Activated CD4-positive, CD25-positive, alpha-beta regulatory T cell (primary cell): ENCODE results near the gene RCBTB2.

ENCODE experiments used
- DNase-seq, 4 experiments: peaks; one replicate each; lab custom pipeline; 2025; lab: John Stamatoyannopoulos, UW

The RCBTB2 gene

DNA sequence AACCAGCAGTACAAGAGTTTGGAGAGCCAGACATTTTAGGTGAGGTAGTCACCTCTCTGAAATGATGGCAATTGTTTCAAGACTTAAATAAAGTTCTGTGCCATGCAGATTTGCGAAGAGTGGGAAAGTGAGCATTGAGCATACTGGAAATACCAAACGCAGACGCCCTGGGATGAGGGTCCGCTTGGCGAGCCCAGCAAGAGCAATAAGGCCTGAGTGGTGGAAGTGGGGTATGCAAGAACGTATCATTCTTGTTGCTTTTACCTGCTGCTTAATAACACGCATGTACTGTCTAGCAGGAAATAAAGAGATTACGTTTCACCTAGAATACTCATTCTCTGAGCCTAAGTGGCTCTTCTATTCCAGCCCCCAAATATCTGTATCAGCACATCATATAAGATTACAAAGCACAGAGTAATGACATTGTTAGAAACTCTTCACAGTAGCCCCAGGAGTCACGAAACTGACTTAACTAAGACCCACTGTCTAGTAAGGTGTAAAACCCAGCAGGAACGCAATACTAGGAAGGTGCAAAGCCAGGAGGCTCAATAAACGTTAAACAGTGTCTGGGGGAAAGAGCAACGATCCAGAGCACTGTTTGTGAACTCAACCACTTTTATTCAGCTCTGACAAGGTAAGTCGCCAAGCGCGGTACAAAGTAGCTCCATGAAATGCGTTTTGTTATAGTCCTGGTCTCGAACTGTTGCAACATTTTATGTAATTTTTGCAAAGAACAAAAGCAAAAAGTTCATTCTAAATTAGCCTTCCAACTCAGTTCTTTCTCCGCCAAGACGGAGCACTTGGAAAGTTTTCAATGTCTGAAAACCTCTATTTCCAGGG lies 1.2 kb downstream of the RCBTB2 start:
- no peak for DNase-seq

DNA sequence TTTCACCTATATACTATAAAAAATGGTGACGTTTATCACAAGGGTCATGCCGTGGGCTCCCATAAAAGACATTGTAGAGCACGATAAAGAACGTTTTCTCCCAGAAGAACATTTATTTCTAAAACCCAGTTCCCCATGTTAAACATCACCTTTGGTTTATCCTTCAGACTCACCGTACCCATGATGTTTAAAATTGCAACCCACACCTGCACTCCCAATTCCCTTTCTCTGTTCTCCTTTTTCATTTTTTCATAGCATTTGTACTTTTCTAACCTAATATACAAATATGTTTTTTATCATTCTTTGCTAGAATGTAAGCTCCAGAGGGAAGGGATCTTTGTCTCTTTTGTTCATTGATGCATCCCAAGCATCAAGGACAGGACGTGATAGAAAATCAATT lies 2.0 kb downstream of the RCBTB2 start:
- no peak for DNase-seq

DNA sequence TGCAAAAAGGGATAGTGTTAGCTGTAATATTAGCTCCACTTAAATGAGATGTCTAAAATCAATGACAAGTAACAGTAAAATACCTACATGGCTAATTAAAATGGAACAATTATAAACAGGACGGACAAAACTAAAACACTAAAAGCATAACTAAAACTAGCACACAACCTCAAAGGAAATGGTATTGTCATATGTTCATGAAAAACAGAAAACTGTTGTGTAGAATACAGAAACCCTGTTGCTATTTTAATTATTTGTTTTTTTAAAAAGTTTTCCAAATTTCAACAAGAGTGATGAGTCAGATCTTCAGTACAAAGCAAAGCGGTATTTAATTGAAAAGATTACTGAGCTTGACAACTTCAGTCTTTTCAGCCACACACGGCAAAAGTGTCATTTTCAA lies 4.2 kb downstream of the RCBTB2 start:
- DNase-seq, result no peak

DNA sequence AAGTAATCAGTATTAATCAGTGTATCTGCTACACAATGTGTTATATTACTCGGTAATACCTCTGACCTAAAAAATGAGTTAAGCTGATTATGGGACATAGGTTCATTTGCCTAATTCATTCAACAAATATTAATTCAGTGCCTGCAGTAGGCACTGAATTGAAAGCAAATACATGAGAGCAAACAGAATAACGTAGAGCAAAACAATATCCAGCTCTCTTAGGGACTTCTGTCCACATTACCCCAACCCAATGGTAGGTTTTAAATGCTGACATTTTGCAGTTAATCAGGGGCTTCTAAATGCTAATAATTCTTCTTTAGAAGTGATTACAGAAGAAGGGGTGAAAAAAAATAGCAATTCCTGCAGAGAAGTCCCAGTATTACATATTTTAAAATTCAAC lies 4.9 kb downstream of the RCBTB2 start:
- DNase-seq, result no peak

DNA sequence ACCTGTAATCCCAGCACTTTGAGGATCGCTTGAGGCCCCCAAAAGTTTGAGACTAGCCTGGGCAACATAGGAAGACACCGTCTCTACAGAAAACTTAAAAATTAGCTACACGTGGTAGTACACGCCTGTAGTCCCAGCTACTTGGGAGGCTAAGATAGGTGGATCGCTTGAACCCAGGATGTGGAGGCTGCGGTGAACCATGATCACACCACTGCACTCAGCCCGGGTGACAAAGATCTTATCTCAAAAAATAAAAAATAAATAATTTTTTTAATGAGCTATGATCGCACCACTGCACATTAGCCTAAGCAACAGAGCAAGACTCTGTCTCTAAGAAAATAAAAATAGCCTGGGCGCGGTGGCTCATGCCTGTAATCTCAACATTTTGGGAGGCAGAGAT lies 6.6 kb downstream of the RCBTB2 start:
- no peak for DNase-seq

DNA sequence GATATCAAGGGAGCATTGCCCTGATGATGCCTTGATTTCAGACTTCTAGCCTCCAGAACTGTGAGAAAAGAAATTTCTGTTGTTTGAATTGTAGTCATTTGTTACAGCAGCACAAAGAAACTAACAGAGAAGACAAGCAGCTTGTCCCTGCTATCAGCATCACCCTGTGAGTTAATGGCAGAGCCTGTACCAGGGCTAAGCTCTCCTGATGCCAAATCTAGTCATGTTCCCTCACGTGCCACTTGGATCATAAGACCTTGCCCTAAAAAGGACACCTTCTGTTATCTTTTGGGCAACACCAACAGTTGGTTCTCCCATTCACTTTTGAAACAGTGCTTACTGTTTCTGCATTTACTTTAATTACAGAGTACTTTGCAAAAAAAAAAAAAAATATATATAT lies 14.8 kb downstream of the RCBTB2 start:
- no peak for DNase-seq

DNA sequence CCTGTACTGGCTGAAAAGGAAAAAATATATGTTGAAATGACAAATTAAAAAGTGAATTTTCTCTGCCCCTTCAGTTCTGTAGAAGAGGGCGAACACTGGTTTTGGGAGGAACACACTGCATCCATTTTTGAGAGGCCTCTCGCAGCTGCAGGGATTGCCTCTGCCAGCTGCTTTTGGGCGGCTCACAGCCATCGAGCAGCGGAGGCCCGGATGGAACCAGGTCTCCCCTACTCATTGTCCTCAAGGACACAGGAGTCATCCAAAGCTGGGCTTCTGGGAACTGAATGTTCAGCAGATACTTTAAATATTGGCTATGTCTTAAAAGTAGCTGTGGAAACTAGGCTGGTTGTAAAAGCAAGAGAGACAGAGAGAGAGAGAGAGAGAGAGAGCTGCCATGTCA lies 17.1 kb downstream of the RCBTB2 start:
- no peak for DNase-seq

DNA sequence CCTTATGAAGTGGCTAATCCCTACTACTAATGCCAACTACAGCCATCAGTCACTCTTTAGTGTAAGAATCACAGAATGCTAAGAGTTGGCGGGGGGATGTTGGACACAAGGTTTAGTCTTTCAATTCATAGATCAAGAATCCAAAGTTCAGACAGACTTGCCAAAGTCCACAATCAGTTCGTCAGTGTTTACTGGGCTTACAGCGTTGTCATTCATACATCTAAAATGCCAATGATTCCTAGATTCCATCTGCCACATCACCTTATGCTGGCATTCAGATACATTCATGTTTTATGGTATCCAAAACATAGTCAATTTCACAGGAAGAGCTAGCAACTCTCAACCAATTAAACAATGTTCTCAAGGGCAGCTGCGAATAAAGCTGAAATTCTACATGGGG lies 18.1 kb downstream of the RCBTB2 start:
- no peak for DNase-seq

DNA sequence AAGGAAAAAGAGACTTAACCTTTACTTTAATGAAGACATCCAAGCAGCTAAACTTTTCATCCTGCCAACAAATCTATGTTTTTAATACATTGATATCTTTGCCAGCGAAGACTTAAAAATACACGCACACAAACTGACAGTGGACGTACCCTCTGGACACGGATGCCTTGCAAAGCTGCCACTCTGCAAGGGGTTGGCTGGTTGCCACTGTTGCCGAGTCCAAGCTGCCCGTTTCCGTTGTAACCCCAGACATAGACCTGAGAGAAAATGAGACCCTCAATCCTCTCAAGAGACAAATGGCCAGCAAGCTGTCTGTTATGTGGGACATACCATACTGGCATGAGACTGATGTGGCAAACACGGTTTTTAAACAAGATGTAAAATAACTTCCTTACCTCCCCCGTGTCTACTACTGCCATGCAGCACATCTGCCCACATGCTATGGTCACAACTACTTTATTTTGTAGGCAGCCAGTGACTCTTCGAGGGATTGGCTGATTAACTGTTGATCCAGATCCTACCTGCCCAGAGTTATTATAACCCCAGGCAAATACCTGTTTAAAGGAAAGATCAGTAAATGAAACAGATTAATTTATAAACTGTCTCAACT lies 21.2 kb downstream of the RCBTB2 start:
- no peak for DNase-seq

DNA sequence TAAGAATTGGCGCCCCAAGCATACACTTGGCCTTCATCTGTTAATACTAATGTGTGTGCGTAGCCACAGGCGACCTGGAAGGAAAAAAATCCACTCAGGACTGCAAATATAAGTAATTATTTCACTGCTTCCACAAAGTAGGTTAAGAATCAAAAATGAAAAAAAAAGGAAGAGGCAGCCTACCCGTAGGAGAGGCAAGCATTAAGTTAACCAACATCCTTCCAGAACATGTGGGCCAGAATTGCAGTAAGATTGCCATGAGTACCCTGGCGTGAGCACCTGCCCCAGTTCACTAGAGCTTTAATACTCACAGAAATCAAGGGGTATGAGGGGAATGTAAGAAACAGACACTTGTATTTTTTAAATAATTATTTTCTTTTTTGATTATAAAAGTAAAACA lies 22.2 kb downstream of the RCBTB2 start:
- no peak for DNase-seq

DNA sequence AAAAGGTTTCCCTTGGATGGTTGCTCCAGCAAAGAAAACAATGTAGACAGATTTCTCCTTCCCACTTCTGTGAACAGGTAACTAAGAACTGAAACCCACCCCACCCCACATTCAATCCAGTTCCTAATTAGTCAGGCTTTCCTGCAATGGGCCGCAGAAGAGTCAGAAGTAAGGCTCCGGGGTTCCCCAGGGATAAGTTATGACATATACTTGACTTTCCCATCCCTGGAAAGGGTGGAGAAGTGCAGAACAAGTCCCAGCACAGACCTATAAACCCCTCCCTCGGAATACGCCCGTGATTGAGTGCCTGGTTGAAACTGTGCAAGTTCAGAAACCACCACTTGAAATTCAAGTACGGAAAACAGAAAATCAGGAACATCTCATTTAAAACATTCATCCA lies 24.9 kb downstream of the RCBTB2 start:
- no peak for DNase-seq

DNA sequence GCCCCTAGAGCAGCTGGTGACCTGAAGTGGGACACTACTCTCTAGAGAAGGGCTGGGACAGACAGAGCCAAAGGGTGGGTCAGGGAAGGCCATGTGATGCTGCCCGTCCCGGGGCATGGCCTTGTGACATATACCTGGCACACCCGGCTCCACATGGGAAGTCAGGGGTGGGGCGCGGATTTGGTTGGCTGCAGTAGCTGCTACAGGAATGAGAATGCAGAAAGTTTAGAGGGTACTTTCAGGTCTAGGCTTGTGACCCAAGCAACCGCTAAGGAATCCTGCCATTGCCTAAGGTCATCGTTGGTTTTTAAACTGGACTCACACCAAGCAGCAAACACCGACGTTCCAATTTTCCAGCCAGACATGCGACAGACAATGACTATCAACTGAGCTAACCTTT lies 25.9 kb downstream of the RCBTB2 start:
- no peak for DNase-seq

DNA sequence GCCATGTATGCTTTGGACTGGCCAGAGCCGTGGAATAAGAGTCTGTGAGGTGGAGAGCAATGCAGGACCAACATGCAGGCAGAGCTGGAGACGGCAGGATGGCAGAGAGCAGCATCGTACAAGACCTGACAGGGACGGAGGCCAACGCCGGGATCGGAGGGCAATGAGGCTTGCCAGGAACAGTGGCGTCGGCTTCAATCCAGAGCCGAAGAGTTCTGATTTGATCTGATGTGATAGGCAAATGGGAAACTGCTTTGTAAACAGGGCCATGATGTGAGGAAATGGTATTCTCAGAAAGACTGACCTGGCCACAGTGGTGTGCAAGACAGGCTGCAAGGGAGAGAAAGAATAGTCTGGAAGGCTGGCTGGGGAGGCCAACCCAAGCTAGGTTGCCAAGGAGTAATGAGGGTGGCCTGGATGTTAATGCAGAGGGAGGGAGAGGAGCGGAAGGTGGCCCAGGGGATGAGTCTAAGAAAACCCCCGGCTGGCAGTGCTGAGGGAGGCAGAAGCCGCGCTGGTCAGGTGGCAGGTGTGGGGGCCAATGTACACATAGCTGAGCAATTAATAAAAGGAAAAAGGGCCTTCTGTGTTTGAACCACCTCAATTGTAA lies 26.7 kb downstream of the RCBTB2 start:
- DNase-seq, result no peak

DNA sequence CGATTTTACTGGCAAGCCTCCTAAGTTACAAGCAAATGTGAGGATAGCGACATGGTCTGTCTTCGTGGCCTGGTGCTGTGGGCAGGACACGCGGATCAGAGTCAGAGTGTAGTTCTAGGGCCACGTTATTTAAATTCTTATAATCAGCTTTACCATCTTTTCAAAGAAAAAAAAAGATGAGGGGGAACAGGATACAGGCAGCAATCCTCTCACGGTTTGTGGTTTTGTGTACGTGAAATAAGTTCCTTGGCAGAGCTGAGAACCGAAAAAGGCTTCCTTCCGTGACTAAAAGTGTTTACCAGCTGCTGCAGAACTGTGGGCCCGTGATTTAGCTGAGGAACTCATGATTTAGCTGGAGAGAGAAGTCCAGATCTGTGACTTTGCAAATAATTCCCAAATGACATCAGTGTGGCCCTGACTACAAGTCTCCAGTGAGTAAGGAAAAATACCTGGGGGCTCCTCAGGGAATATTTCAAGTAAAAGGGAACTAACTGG lies 27.2 kb downstream of the RCBTB2 start:
- peak in 2 of 4 experiments; percentile 30 to 31 for DNase-seq

DNA sequence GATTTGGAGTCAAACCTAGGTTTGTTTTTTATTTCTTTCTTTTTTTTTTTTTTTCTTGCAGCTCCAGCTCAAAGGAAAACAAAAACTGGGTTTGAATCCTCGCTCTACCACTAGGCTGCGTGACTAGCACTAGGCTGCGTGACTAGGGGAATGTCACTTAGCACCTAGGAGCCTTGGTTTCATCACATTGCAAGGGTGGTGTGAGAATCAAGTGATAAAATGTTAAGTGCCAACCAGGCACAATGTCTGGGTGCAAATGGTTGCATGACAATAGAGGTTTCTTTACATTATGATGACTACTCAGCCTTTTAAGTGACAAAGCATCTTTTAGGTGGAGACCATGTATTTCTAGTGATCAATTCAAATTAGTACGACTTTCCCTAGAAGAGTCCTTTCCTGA lies 27.9 kb downstream of the RCBTB2 start:
- DNase-seq, result no peak

DNA sequence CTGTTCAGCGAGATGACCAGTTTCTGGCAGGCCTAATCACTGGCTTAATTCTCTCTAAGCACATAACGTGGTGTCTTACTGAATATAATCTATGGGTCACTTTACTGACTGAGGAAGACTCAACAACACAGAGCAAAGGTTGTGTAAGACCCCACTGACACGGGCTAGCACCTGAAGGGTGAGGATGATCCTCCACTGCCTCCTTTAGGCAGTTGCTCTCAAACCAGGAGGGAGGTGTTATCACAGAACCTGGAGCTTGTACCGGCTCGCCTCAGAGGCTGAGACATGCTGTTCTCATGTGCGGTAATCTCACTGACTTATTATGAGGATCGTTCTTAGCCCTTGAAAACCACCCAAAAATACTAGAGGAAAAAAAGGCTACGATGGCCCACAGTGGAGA lies 28.3 kb downstream of the RCBTB2 start:
- DNase-seq, result no peak

DNA sequence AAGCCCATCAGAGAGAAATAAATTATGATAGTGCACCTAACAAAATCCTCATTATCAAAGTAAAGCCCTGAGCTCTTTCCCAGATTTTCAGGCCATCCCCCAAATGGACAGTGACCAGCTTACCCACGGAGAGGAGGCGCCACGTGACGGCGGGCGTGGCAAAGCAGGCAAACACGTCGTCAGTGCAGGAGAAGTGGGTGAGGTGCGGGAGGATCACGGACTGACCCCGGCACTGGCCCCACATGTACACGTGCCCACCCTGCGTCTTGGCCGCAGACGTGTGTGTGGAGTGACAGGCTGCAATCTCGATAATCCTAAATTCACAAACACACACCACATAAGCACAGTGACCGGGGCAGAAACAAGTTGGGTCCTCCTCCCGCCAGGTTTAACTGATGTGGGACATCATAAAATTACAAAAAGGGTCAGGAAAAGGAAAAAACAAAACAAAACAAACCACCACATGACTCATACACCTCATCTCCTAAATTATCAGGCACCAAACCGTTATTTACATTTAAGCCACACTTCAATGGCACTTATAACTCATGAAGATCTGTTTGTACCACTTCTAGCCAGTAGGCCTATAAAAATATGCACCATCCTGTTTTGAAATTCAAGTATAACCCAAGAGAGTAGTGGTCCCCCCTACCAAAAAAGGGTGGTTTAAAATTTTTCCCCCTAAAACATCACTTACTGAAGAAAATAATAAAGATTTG lies 30.1 kb downstream of the RCBTB2 start:
- DNase-seq, result no peak

DNA sequence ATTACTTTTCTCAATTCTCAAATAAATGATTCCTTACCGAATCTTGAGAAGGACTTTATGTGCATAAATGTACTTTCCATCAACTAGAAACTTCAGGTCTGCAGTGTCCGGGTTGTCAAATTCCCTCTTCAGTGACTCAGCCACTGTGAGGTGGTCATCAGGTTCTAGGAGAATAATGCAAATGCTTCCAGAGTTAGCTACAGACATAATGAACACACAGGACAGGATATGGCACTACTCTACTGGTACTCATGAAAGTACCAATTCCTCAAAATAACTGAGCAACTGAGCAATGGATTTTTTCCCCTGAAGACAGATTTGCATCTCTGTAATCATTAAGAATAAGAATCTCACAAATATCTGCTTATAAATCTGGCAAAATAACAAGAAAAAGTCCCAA lies 31.2 kb downstream of the RCBTB2 start:
- DNase-seq, result no peak

DNA sequence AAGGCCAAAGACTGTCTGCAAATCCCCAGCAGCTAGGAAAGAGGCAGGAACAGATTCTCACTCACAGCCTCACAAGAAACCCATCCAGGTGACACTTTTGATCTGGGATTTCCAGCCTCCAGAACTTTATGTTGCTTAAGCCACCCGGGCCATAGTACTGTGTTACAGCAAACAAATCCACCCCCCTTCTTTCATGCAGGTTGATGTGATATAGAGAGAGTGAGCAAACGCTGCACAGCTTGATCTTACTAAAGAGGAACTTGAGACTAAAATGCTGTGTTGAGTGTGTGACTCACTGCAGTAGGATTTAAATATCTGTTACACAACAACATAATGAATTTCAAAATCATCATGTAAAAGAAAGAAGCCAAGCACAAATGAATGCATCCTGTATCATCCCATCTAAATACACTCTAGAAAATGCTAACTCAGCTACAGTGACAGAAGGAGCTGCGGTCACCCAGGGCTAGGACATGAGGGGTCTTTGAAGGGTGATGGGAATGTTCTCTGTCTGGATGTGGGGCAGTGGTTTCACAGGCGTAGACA lies 32.2 kb downstream of the RCBTB2 start:
- DNase-seq, result no peak

DNA sequence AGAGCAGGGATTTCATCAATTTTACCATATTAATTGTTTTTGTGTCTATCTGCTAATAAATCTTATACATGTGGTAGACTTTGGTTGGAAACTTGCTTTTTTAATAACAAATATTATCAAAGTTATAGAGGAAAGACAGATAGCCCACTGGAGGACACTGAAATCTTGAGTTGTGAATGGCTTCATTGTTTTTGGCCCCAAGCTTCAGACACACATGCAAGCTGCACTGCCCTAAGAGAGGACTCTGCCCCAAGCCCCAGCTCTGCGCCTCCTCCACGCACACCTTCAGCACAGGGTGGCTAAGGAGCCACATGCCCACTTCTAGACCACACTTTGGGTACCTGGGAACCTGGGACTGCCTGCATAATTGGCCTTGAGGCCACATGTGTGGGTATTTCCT lies 35.2 kb downstream of the RCBTB2 start:
- DNase-seq, result no peak

DNA sequence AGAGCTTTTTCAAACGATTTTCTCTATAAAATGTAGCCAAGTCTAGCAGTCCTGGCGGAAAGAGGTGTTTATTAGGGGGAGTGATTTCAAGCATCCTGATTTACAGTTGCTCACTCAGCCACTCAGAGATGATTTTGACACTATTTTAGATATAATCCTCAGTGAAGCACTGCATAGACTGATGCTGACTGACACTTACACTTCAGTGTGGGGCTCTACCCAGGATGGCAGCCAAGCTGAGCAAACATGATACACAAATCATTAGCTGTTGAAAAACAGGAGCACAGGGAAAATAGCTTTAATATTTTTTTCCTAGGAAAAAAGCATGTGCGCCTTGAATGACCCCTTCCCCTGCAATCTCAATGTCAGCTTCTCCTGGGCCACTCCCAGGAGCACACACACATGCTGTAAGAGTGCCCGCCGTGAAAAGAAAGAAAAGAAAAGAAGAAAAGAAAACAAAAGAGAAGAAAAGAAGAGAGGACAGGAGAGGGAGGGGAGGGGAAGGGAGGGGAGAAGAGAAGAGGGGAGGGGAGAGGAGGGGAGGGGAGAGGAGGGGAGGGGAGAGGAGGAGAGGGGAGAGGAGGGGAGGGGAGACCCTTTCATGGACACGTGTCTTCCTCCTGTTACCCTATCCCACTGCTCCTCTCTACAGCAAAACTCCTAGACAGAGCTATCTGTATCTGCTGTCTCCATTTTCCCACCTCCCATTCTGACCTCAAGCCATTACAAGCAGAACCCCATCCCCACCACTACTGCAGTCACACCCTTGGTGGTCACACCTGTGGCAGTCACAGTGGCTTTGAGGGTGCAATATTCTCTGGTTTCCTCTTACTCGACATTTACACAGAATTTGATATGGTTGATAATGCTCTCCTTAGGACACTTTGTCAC lies 36.4 kb downstream of the RCBTB2 start:
- no peak for DNase-seq
